Activated B cell treated with CpG ODN at 0.5 μM for 24 hours (primary cell): ENCODE results near the gene KCNE2. TPM values are rescaled to one million over a fixed set of nuclear protein-coding genes. Genes with fewer than 3 reads are reported as not detected.

Source experiments
- ATAC-seq: fragments of 200-7000 bp; cut with Tn5 transposase; one replicate; pipeline ENCODE4 v1.10.0; 2021; ENCODE audit warnings: low read depth, mild to moderate bottlenecking, moderate library complexity
- CTCF ChIA-PET: fragments of 350-600 bp; sonication (Branson Sonifier 250); formaldehyde crosslinking; loops from one replicate; lab custom pipeline; 2021; ENCODE audit warnings: antibody characterized with exemption; lab: Charles Lee
- POLR2A ChIA-PET: fragments of 350-600 bp; sonication (Branson Sonifier 250); formaldehyde crosslinking; loops from one replicate; lab custom pipeline; 2021; ENCODE audit warnings: antibody characterized with exemption; lab: Charles Lee
- DNase-seq: peaks from one replicate; pipeline ENCODE4 v3.0.0; 2022
- H3K27ac Mint-ChIP-seq: one replicate; pipeline ENCODE4 v1.8.0; 2020; ENCODE audit warnings: mixed read lengths
- H3K27me3 Mint-ChIP-seq: one replicate; pipeline ENCODE4 v1.8.0; 2021; ENCODE audit warnings: mixed read lengths
- H3K36me3 Mint-ChIP-seq: one replicate; pipeline ENCODE4 v1.8.0; 2021; ENCODE audit warnings: low read depth, mixed read lengths
- H3K4me1 Mint-ChIP-seq: one replicate; pipeline ENCODE4 v1.8.0; 2021; ENCODE audit warnings: mixed read lengths
- H3K4me3 Mint-ChIP-seq: one replicate; pipeline ENCODE4 v1.8.0; 2020; ENCODE audit warnings: mild to moderate bottlenecking, mixed read lengths
- H3K9me3 Mint-ChIP-seq: one replicate; pipeline ENCODE4 v1.8.0; 2020; ENCODE audit warnings: mixed read lengths
- intact Hi-C: fragments of 100-400 bp; cut with micrococcal nuclease; formaldehyde crosslinking; loops from one replicate; pipeline ENCODE4 v1.15.1; 2024
- total RNA-seq: library from RNA; stranded (reverse); gene quantifications from 2 replicates; pipeline ENCODE4 v1.2.3, GENCODE V29; 2022
- TF ChIP-seq, protein P1 (sequence below): fragments of 200-600 bp; IDR thresholded peaks from one replicate; pipeline ENCODE4 v1.8.0; 2022; ENCODE audit warnings: antibody characterized with exemption, mild to moderate bottlenecking

KCNE2 gene
- total RNA-seq, 1 donor from 2014 or later, result not detected

DNA sequence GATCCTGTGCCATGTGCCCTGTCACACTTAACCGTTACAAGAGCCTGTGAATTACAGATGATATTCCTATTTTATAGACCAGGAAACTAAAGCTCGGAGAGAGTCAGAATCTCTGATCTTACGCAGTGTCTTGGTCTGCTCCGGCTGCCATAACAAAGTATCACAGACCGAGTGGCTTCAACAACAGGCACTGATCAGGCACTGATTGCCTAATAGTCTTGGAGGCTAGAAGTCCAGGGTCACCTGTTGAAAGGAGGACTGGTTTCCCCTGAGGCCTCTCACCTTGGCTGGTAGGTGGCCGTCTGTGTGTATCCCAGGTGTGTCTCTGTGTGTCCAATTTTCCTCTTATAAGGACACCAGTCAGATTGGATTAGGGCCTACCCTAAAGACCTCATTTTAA lies 31.5 kb upstream of the KCNE2 start:
- POLR2A ChIA-PET, result no interaction called here
- H3K4me3 Mint-ChIP-seq, result no peak overlapping the region
- DNase-seq (no peak), ATAC-seq (no peak)
- CTCF ChIA-PET, result no interaction called here
- H3K36me3 Mint-ChIP-seq, result no peaks in the 10 kb centered on the region
- intact Hi-C loops, result no loop called here
- peaks cover 8% of the 10 kb centered on the region for H3K27me3 Mint-ChIP-seq
- H3K27ac Mint-ChIP-seq, result no peak overlapping the region
- H3K9me3 Mint-ChIP-seq, result peaks cover 8% of the 10 kb centered on the region
- TF ChIP-seq, protein P1, sequence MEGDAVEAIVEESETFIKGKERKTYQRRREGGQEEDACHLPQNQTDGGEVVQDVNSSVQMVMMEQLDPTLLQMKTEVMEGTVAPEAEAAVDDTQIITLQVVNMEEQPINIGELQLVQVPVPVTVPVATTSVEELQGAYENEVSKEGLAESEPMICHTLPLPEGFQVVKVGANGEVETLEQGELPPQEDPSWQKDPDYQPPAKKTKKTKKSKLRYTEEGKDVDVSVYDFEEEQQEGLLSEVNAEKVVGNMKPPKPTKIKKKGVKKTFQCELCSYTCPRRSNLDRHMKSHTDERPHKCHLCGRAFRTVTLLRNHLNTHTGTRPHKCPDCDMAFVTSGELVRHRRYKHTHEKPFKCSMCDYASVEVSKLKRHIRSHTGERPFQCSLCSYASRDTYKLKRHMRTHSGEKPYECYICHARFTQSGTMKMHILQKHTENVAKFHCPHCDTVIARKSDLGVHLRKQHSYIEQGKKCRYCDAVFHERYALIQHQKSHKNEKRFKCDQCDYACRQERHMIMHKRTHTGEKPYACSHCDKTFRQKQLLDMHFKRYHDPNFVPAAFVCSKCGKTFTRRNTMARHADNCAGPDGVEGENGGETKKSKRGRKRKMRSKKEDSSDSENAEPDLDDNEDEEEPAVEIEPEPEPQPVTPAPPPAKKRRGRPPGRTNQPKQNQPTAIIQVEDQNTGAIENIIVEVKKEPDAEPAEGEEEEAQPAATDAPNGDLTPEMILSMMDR, result no peak
- no peaks in the 10 kb centered on the region for H3K4me1 Mint-ChIP-seq

DNA sequence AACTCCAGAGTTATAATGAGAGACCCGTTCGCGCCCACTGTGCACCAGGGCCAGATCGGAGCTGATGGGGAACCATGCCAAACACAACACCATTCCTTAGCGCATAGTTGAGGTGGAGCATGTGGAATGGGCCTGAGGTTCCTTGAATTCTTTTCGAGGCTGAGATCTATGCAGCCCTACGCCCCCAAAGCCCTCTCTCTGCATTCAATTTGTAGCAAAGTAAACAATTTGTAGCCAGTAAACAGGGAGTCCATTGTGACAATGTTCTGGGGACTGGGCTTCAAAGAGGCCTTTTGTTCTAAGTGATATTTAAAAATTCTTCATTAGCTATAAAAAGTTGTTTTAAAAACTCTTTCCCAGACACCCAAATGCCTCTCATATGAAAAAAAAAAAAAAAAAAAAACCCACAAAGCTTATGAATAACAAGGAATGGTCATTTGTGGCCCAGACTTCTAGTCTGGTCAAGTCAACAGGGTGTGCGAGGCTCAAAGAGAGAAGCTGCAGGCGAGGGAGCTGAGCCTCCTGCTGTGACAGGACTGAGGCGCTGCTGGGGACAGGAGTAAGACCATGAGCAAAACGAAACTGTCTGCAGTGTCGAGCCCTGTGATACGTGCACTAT lies 30.6 kb upstream of the KCNE2 start:
- intact Hi-C loops, result no loop called here
- ChIA-PET POLR2A (no interaction called here), CTCF (interaction anchor here (1.2 to 1.4 kb wide), 2 partner anchors 15 to 409 kb away, joined by 3 to 6 read pairs; no protein-coding TSS in a partner anchor)
- Mint-ChIP-seq H3K4me3 (no peak overlapping the region), H3K36me3 (no peaks in the 10 kb centered on the region), H3K27me3 (peaks cover 13% of the 10 kb centered on the region), H3K4me1 (no peaks in the 10 kb centered on the region), H3K9me3 (peaks cover 8% of the 10 kb centered on the region), H3K27ac (no peak overlapping the region)
- DNase-seq (no peak), ATAC-seq (no peak)
- TF ChIP-seq, protein P1, result no peak

GRCh38 chr21:34335316-34335715 lies 28.5 kb upstream of the KCNE2 start:
- Mint-ChIP-seq H3K27ac (no peak overlapping the region), H3K9me3 (no peaks in the 10 kb centered on the region), H3K36me3 (no peaks in the 10 kb centered on the region), H3K27me3 (peaks cover 10% of the 10 kb centered on the region), H3K4me1 (no peaks in the 10 kb centered on the region), H3K4me3 (no peak overlapping the region)
- ATAC-seq (no peak), DNase-seq (no peak)
- ChIA-PET POLR2A (no interaction called here), CTCF (no interaction called here)
- intact Hi-C loops, result no loop called here
- TF ChIP-seq, protein P1, result no peak

GRCh38 chr21:34336245-34336644 lies 27.6 kb upstream of the KCNE2 start:
- ATAC-seq (no peak), DNase-seq (no peak)
- Mint-ChIP-seq H3K27me3 (peaks cover 12% of the 10 kb centered on the region), H3K27ac (no peak overlapping the region), H3K36me3 (no peaks in the 10 kb centered on the region), H3K4me3 (no peak overlapping the region), H3K9me3 (no peaks in the 10 kb centered on the region), H3K4me1 (no peaks in the 10 kb centered on the region)
- CTCF ChIA-PET, result no interaction called here
- POLR2A ChIA-PET, result no interaction called here
- TF ChIP-seq, protein P1, result no peak
- intact Hi-C loops, result no loop called here

DNA sequence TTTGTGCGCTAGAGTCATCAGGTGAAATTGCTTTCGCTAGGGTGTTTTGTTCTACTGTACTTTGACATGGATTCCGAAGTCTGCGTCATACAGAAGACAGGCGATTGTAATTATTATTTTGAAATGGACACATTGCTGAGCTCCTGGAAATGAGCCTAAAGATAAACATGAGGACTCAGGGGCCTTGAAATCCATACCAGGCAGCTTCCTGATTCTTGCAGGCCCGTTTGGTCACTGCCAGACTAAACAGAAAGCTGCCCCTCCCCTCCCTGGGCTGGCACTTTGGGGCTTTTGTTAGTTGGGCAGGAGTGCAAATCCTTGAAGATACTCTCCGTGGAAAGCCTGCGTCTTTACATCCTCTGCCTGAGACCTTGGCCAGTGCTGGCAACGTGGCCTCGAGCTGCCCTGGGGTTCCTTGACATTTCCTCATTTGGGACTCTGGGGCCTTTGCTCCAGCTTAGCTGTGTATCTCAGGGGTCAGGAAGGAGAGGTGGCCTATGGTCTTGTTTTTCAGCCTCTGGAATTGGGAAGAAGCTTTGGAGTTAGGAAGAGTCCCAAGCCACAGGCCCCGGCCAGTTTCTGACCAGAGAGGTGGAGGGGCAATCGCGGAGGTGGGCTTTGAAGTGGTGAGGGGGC lies 26.9 kb upstream of the KCNE2 start:
- DNase-seq, result no peak
- H3K27me3 Mint-ChIP-seq, result peaks cover 12% of the 10 kb centered on the region
- no peaks in the 10 kb centered on the region for H3K9me3 Mint-ChIP-seq
- H3K4me3 Mint-ChIP-seq, result no peak overlapping the region
- ChIA-PET CTCF (no interaction called here), POLR2A (no interaction called here)
- no peaks in the 10 kb centered on the region for H3K4me1 Mint-ChIP-seq
- no peak for ATAC-seq
- intact Hi-C loops, result no loop called here
- TF ChIP-seq, protein P1, result no peak
- no peaks in the 10 kb centered on the region for H3K36me3 Mint-ChIP-seq
- H3K27ac Mint-ChIP-seq, result no peak overlapping the region
